22Rv1 (cell line): ENCODE data around the gene RBM41.

ENCODE experiments used
- ZFX ChIP-seq: fragments of 450-650 bp; IDR thresholded peaks from 2 replicates; pipeline ENCODE4 v1.6.1; 2017; ENCODE audit warnings: antibody characterized with exemption, borderline replicate concordance
- TF ChIP-seq, protein P1 (sequence below): fragments of 450-650 bp; IDR thresholded peaks from 2 replicates; pipeline ENCODE4 v1.5.1; 2017; ENCODE audit warnings: mild to moderate bottlenecking

DNA sequence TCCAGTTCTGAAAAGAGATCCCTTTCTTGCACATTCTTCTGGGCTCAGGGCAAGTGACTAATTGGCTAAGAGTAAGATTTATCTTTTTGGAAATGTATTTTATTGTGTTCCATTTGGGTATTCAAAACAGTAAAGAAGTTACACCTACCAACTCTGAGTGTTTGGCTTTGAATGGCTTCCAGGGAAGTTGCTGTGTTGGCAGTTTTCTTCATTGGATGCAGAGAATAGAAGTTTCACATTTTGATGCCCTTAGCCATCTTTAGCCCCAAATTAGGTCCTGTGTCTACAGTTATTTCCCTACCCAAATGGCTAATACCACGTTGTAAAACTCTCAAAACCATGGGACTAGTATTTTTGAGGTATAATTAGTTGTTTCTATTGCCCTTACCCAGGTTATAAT is 88.9 kb downstream of the RBM41 start:
- TF ChIP-seq, protein P1, sequence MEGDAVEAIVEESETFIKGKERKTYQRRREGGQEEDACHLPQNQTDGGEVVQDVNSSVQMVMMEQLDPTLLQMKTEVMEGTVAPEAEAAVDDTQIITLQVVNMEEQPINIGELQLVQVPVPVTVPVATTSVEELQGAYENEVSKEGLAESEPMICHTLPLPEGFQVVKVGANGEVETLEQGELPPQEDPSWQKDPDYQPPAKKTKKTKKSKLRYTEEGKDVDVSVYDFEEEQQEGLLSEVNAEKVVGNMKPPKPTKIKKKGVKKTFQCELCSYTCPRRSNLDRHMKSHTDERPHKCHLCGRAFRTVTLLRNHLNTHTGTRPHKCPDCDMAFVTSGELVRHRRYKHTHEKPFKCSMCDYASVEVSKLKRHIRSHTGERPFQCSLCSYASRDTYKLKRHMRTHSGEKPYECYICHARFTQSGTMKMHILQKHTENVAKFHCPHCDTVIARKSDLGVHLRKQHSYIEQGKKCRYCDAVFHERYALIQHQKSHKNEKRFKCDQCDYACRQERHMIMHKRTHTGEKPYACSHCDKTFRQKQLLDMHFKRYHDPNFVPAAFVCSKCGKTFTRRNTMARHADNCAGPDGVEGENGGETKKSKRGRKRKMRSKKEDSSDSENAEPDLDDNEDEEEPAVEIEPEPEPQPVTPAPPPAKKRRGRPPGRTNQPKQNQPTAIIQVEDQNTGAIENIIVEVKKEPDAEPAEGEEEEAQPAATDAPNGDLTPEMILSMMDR, result no peak
- TF ChIP-seq ZFX, result no peak
